ENCODE measurements around the gene GNB1L. TPM values are rescaled to one million over a fixed set of nuclear protein-coding genes. Genes with fewer than 3 reads are reported as not detected.

The GNB1L gene
- total RNA-seq, 1 donor from 2014 or later = 9.9 TPM

GRCh38 chr22:19875061-19875530 lies 20.4 kb upstream of the GNB1L start:
- H3K36me3 Mint-ChIP-seq = no peaks in the 10 kb centered on the region
- no peaks in the 10 kb centered on the region for H3K27me3 Mint-ChIP-seq (ENCODE audit: low read depth)
- H3K4me3 Mint-ChIP-seq = no peak overlapping the region
- H3K9me3 Mint-ChIP-seq = no peaks in the 10 kb centered on the region
- H3K4me1 Mint-ChIP-seq = peaks cover 18% of the 10 kb centered on the region
- DNase-seq (ENCODE audit: low spot score in 2 of 2, unreplicated experiment in 2 of 2) = peak in 1 of 2 experiments; percentile 9
- TF ChIP-seq CTCF (IDR thresholded peaks at IDR 0.05; ENCODE audit: unreplicated experiment) = no peak
- no peak overlapping the region for H3K27ac Mint-ChIP-seq

- Mint-ChIP-seq H3K4me3 (no peak overlapping the region), H3K9me3 (no peaks in the 10 kb centered on the region), H3K4me1 (peaks cover 16% of the 10 kb centered on the region), H3K27me3 (ENCODE audit: low read depth) (no peaks in the 10 kb centered on the region), H3K36me3 (no peaks in the 10 kb centered on the region), H3K27ac (no peak overlapping the region)
- peak in 1 of 2 experiments; percentile 20 for DNase-seq (ENCODE audit: low spot score in 2 of 2, unreplicated experiment in 2 of 2)
- TF ChIP-seq CTCF (IDR thresholded peaks at IDR 0.05; ENCODE audit: unreplicated experiment) = no peak
These were observed 19.8 kb upstream of the GNB1L start for GRCh38 chr22:19874307-19875060.

- no peak for TF ChIP-seq CTCF (IDR thresholded peaks at IDR 0.05; ENCODE audit: unreplicated experiment)
- Mint-ChIP-seq H3K4me1 (peaks cover 12% of the 10 kb centered on the region), H3K4me3 (no peak overlapping the region), H3K36me3 (no peaks in the 10 kb centered on the region), H3K27me3 (ENCODE audit: low read depth) (no peaks in the 10 kb centered on the region), H3K27ac (no peak overlapping the region), H3K9me3 (no peaks in the 10 kb centered on the region)
- no peak for DNase-seq (ENCODE audit: low spot score in 2 of 2, unreplicated experiment in 2 of 2)
These were observed 19.3 kb upstream of the GNB1L start for GRCh38 chr22:19873960-19874306.

GRCh38 chr22:19873138-19873959 lies 18.7 kb upstream of the GNB1L start:
- Mint-ChIP-seq H3K36me3 (no peaks in the 10 kb centered on the region), H3K9me3 (no peaks in the 10 kb centered on the region), H3K4me1 (peaks cover 7% of the 10 kb centered on the region), H3K27ac (no peak overlapping the region), H3K27me3 (ENCODE audit: low read depth) (no peaks in the 10 kb centered on the region), H3K4me3 (no peak overlapping the region)
- DNase-seq (ENCODE audit: low spot score in 2 of 2, unreplicated experiment in 2 of 2) = peak in 1 of 2 experiments; percentile 13
- TF ChIP-seq CTCF (IDR thresholded peaks at IDR 0.05; ENCODE audit: unreplicated experiment) = no peak

GRCh38 chr22:19872779-19873137 lies 18.1 kb upstream of the GNB1L start:
- TF ChIP-seq CTCF (IDR thresholded peaks at IDR 0.05; ENCODE audit: unreplicated experiment) = no peak
- DNase-seq (ENCODE audit: low spot score in 2 of 2, unreplicated experiment in 2 of 2) = peak in 1 of 2 experiments; percentile 10

More at GRCh38 chr22:19872779-19873137, 18.1 kb upstream of the GNB1L start:
- peaks cover 7% of the 10 kb centered on the region for H3K4me1 Mint-ChIP-seq
- no peak overlapping the region for H3K27ac Mint-ChIP-seq
- H3K9me3 Mint-ChIP-seq = no peaks in the 10 kb centered on the region
- no peaks in the 10 kb centered on the region for H3K27me3 Mint-ChIP-seq (ENCODE audit: low read depth)
- H3K4me3 Mint-ChIP-seq = no peak overlapping the region
- H3K36me3 Mint-ChIP-seq = no peaks in the 10 kb centered on the region

Data from mesothelial cell of epicardium (in vitro differentiated cells).